ENCODE measurements around the gene RPA3.
A peak's percentile ranks its signal among the peaks of the same experiment; 100 is the strongest.

RPA3 gene

DNA sequence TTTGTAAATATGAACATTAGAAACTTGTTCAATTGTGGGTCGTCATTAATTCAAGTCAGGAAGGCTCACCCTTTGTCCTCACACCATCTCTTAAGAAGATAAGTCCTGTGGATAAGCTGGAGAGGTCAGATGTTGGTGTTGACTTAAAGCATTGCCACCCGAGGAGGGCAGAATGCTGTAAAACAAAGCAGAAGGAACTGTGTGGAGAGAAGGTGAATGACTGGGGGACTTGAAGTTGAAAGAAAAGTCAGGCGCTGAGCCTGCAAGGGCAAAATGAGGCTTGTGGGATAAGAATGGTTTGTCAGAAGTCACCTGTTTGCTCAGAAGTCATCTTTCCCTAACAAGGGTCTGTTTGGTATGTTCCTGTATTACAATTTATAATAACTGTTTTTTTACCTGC is 9.1 kb downstream of the RPA3 start:
- peak overlapping the region; percentile 32 for H3K27ac Mint-ChIP-seq
- no peak overlapping the region for H3K4me3 Mint-ChIP-seq
- H3K4me1 Mint-ChIP-seq: peaks cover 18% of the 10 kb centered on the region
- H3K9me3 Mint-ChIP-seq: no peaks in the 10 kb centered on the region
- no peaks in the 10 kb centered on the region for H3K27me3 Mint-ChIP-seq
- H3K36me3 Mint-ChIP-seq: peaks cover 4% of the 10 kb centered on the region
- DNase-seq (ENCODE audit: low spot score in 2 of 2): no peak
- ATAC-seq (ENCODE audit: low read depth): no peak

DNA sequence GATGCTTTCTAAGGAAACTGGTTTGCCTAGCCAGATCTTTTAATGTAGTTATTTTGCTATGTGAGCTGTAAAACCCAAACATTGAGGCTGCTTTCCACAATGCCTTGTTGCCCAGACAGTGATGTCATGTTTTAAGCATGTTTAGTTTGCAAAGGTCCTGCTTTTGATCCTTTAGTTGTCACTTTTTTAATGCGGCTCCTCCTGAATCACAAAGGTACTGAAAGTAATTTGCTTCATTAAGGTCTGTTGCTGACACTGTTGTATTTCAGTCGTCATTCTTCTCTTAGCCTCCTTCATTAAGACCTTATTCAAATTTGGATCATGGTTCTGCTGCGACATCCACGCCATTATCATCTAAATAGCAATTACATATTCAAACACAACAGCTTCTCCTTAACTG is 10.6 kb downstream of the RPA3 start:
- no peak for DNase-seq (ENCODE audit: low spot score in 2 of 2)
- Mint-ChIP-seq H3K36me3 (peaks cover 9% of the 10 kb centered on the region), H3K27ac (no peak overlapping the region), H3K4me1 (peaks cover 21% of the 10 kb centered on the region), H3K9me3 (no peaks in the 10 kb centered on the region), H3K27me3 (no peaks in the 10 kb centered on the region), H3K4me3 (no peak overlapping the region)
- no peak for ATAC-seq (ENCODE audit: low read depth)

DNA sequence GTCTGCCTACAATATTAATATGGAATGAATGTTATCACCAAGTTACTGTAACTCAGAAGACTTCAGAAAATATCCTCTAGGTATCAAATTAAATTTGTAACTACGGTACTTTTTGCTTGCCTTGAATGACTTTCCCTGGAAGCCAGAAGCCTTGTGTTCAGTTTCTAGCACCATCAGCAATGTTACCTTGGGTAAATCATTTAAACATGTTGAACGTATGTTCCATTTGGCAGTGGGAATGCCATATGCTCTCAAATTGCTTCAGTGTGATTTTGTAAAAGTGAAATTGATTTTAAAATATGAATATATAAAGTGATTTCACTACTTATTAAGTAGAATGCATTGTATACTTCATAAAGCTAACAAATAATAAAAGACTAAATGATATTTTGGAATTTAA is 11.2 kb downstream of the RPA3 start:
- ATAC-seq (ENCODE audit: low read depth): no peak
- peaks cover 11% of the 10 kb centered on the region for H3K36me3 Mint-ChIP-seq
- DNase-seq (ENCODE audit: low spot score in 2 of 2): no peak
- H3K4me3 Mint-ChIP-seq: no peak overlapping the region
- no peaks in the 10 kb centered on the region for H3K27me3 Mint-ChIP-seq
- H3K4me1 Mint-ChIP-seq: peaks cover 21% of the 10 kb centered on the region
- H3K9me3 Mint-ChIP-seq: no peaks in the 10 kb centered on the region
- no peak overlapping the region for H3K27ac Mint-ChIP-seq

DNA sequence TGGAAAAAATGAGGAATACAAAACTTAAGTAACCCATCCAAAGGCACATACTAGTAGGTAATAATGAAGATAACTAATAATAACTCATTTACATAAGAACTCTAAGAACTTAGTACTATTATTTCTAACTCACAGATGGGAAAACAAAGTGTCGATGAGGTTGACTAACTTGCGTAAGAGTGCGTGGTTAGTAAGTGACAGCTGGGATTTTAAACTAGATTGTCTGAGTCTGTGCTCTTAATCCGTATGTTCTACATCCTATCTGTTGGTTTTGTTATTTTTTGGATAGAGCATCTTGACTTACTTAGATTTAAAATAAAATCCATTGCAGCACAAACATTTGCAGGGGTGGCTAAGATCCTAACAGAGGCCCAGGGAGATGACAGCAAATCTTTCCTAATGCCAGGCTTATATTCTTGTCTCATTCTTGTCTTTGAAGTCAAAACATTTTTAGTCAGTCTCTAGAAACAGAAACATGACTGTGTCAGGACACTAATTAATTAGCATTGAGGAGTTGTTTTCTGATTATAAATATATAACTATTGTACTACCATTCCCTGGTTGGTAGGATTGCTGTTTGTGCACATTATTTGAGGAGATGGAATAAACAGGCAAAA is 11.7 kb downstream of the RPA3 start:
- Mint-ChIP-seq H3K36me3 (peaks cover 11% of the 10 kb centered on the region), H3K27me3 (no peaks in the 10 kb centered on the region), H3K27ac (no peak overlapping the region), H3K4me3 (no peak overlapping the region), H3K9me3 (no peaks in the 10 kb centered on the region), H3K4me1 (peaks cover 23% of the 10 kb centered on the region)
- no peak for ATAC-seq (ENCODE audit: low read depth)
- no peak for DNase-seq (ENCODE audit: low spot score in 2 of 2)

DNA sequence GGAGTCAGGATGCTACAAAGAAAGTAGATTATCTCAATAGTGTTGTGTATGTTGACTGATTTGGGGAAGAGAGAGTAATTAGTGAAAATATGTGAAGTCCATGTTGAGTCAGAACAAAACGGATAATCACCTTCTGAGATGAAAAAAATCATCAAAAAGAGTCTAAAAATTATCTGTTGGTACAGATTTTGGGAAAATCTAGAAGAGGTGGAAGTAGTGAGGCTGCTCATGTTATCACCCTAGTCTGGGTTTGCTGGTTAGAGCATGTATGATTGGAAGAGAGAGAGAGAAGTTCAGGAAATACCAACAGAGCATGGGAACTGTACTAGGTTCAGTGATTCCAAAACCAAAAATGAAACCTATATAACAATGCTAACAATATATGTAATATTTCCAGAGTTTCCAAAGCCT is 12.3 kb downstream of the RPA3 start:
- DNase-seq (ENCODE audit: low spot score in 2 of 2): no peak

GRCh38 chr7:7705318-7705717 is 13.1 kb downstream of the RPA3 start:
- no peaks in the 10 kb centered on the region for H3K27me3 Mint-ChIP-seq
- no peaks in the 10 kb centered on the region for H3K9me3 Mint-ChIP-seq
- H3K4me3 Mint-ChIP-seq: no peak overlapping the region
- no peak for ATAC-seq (ENCODE audit: low read depth)
- no peak for DNase-seq (ENCODE audit: low spot score in 2 of 2)
- peaks cover 31% of the 10 kb centered on the region for H3K4me1 Mint-ChIP-seq
- H3K36me3 Mint-ChIP-seq: peaks cover 7% of the 10 kb centered on the region
- H3K27ac Mint-ChIP-seq: no peak overlapping the region

More for the DNA sequence above, 12.3 kb downstream of the RPA3 start:
- Mint-ChIP-seq H3K9me3 (no peaks in the 10 kb centered on the region), H3K4me3 (peak overlapping the region; percentile 59), H3K27ac (peak overlapping the region; percentile 51), H3K27me3 (no peaks in the 10 kb centered on the region), H3K36me3 (peaks cover 11% of the 10 kb centered on the region), H3K4me1 (peaks cover 26% of the 10 kb centered on the region)
- peak; percentile 63 for ATAC-seq (ENCODE audit: low read depth)

- Mint-ChIP-seq H3K4me3 (no peak overlapping the region), H3K4me1 (peaks cover 32% of the 10 kb centered on the region), H3K9me3 (no peaks in the 10 kb centered on the region), H3K27ac (no peak overlapping the region), H3K27me3 (no peaks in the 10 kb centered on the region), H3K36me3 (peaks cover 7% of the 10 kb centered on the region)
- ATAC-seq (ENCODE audit: low read depth): no peak
- DNase-seq (ENCODE audit: low spot score in 2 of 2): no peak
Measured at GRCh38 chr7:7704867-7705266, 13.5 kb downstream of the RPA3 start.

DNA sequence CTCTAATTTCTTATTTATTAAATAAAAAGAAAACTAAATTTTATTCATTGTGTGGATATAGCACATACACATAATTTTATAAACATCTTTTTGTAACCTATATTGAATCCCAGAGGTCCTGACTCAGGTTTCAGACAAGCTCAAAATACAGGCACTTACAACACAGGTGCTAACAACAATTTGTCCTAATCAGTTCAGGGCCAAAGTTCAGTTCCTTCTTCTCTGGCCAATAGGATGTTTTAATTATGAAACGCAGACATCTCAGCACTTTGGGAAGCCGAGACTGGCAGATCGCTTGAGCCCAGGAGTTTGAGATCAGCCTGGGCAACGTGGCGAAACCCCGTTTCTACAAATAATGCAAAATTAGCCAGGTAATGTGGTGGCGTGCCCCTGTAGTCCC is 15.0 kb downstream of the RPA3 start:
- H3K36me3 Mint-ChIP-seq: peaks cover 7% of the 10 kb centered on the region
- peaks cover 30% of the 10 kb centered on the region for H3K4me1 Mint-ChIP-seq
- H3K27ac Mint-ChIP-seq: no peak overlapping the region
- ATAC-seq (ENCODE audit: low read depth) (no peak), DNase-seq (ENCODE audit: low spot score in 2 of 2) (no peak)
- H3K9me3 Mint-ChIP-seq: no peaks in the 10 kb centered on the region
- H3K4me3 Mint-ChIP-seq: no peak overlapping the region
- no peaks in the 10 kb centered on the region for H3K27me3 Mint-ChIP-seq

DNA sequence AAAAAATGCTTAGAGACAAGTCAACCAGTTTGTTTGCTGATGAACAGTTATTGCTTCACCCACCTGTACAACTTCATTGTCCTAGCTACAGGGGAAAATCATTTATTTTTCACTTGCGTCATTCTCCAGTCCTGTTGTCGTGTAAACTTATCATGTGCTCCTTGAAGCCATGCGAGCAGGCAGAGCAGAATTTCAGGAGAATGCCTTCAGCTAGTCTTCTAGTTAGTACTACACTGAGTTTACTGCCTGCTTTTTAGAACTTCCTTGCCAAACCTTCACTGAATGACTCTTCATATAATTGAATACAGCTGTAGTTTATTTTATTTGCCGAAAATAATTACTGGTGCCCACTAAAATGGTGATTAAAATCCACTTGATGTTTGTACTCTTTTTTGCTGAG is 15.6 kb downstream of the RPA3 start:
- ATAC-seq (ENCODE audit: low read depth) (no peak), DNase-seq (ENCODE audit: low spot score in 2 of 2) (no peak)
- Mint-ChIP-seq H3K27ac (peak overlapping the region; percentile 17), H3K4me3 (no peak overlapping the region), H3K36me3 (peaks cover 7% of the 10 kb centered on the region), H3K27me3 (no peaks in the 10 kb centered on the region), H3K4me1 (peaks cover 28% of the 10 kb centered on the region), H3K9me3 (no peaks in the 10 kb centered on the region)

DNA sequence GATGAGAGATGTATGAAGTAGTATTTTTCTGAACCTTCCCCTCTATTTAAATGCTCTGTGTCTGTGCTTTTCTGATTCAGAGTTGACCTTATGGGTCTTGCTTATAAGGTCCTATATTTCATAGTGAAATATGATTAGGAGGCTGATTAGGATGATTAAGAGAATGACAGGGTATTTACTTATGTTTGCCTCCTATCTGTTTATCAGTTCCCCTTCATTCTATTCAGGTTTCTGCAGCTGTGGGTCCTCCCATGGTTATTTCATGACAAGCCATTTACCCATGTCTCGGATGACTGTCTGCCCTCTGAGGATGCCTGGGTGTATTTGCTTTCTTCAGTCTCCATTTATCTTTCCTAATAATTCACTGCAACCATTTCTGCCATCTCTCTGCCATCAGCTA is 16.9 kb downstream of the RPA3 start:
- Mint-ChIP-seq H3K4me3 (no peak overlapping the region), H3K27ac (peak overlapping the region; percentile 1), H3K36me3 (peaks cover 7% of the 10 kb centered on the region), H3K4me1 (peaks cover 27% of the 10 kb centered on the region), H3K27me3 (no peaks in the 10 kb centered on the region), H3K9me3 (no peaks in the 10 kb centered on the region)
- ATAC-seq (ENCODE audit: low read depth): no peak
- DNase-seq (ENCODE audit: low spot score in 2 of 2): no peak

- Mint-ChIP-seq H3K9me3 (no peaks in the 10 kb centered on the region), H3K4me1 (peaks cover 24% of the 10 kb centered on the region), H3K27me3 (no peaks in the 10 kb centered on the region), H3K27ac (no peak overlapping the region), H3K4me3 (no peak overlapping the region), H3K36me3 (peaks cover 13% of the 10 kb centered on the region)
- no peak for ATAC-seq (ENCODE audit: low read depth)
- no peak for DNase-seq (ENCODE audit: low spot score in 2 of 2)
Measured at GRCh38 chr7:7699970-7700369, 18.4 kb downstream of the RPA3 start.

GRCh38 chr7:7699380-7699779 is 19.0 kb downstream of the RPA3 start:
- peaks cover 5% of the 10 kb centered on the region for H3K9me3 Mint-ChIP-seq
- H3K27me3 Mint-ChIP-seq: no peaks in the 10 kb centered on the region
- H3K4me1 Mint-ChIP-seq: peaks cover 21% of the 10 kb centered on the region
- peaks cover 19% of the 10 kb centered on the region for H3K36me3 Mint-ChIP-seq
- DNase-seq (ENCODE audit: low spot score in 2 of 2): no peak
- H3K4me3 Mint-ChIP-seq: no peak overlapping the region
- ATAC-seq (ENCODE audit: low read depth): no peak
- H3K27ac Mint-ChIP-seq: no peak overlapping the region

GRCh38 chr7:7698930-7699329 is 19.5 kb downstream of the RPA3 start:
- DNase-seq (ENCODE audit: low spot score in 2 of 2): no peak
- peaks cover 21% of the 10 kb centered on the region for H3K4me1 Mint-ChIP-seq
- H3K27me3 Mint-ChIP-seq: no peaks in the 10 kb centered on the region
- no peak overlapping the region for H3K27ac Mint-ChIP-seq
- no peak overlapping the region for H3K4me3 Mint-ChIP-seq
- ATAC-seq (ENCODE audit: low read depth): no peak
- H3K9me3 Mint-ChIP-seq: peaks cover 5% of the 10 kb centered on the region
- peaks cover 20% of the 10 kb centered on the region for H3K36me3 Mint-ChIP-seq

- no peak overlapping the region for H3K27ac Mint-ChIP-seq
- H3K27me3 Mint-ChIP-seq: no peaks in the 10 kb centered on the region
- DNase-seq (ENCODE audit: low spot score in 2 of 2) (no peak), ATAC-seq (ENCODE audit: low read depth) (no peak)
- H3K9me3 Mint-ChIP-seq: peaks cover 5% of the 10 kb centered on the region
- H3K4me3 Mint-ChIP-seq: no peak overlapping the region
- H3K4me1 Mint-ChIP-seq: peaks cover 19% of the 10 kb centered on the region
- H3K36me3 Mint-ChIP-seq: peaks cover 18% of the 10 kb centered on the region
Measured at GRCh38 chr7:7696458-7697119, 21.8 kb downstream of the RPA3 start.

All from memory B cell (primary cell).